Panc1 (cell line): Measurements from ENCODE around the gene AADACL3. TPM values are rescaled to one million over a fixed set of nuclear protein-coding genes. Genes with fewer than 3 reads are reported as not detected.

Experiments
- ATAC-seq: fragments of 200-7000 bp; cut with Tn5 transposase; 2 replicates; pipeline ENCODE4 v1.9.1; 2020; ENCODE audit warnings: mild to moderate bottlenecking, moderate library complexity
- BruUV-seq: library from RNA; stranded (reverse); fragments of 400-500 nt; replicated peaks from 2 replicates; lab custom pipeline; 2021; lab: Mats Ljungman, UMichigan
- CTCF ChIA-PET: fragments of 300-600 bp; sonication (Branson Sonifier 250); formaldehyde crosslinking; loops from one replicate; lab custom pipeline; 2022; ENCODE audit warnings: antibody characterized with exemption; lab: Charles Lee
- POLR2A ChIA-PET: fragments of 300-600 bp; sonication (Branson Sonifier 250); formaldehyde crosslinking; loops from one replicate; lab custom pipeline; 2022; ENCODE audit warnings: antibody characterized with exemption; lab: Charles Lee
- DNase-seq: peaks from one replicate; pipeline ENCODE4 v3.0.0-alpha.2; 2010; ENCODE audit warnings: low read depth, low spot score
- H3K27ac ChIP-seq: 2 replicates; pipeline ENCODE4 v1.5.1; 2011; ENCODE audit warnings: mild to moderate bottlenecking, low read length, inconsistent platforms
- H3K27me3 ChIP-seq: fragments of 200-500 bp; sonication (Bioruptor generic); 2 replicates; pipeline ENCODE4 v1.6.0; 2014; ENCODE audit warnings: low read length, inconsistent platforms; ENCODE audit not compliant: control insufficient read depth, insufficient read depth
- H3K36me3 ChIP-seq: fragments of 200-500 bp; sonication (Bioruptor generic); 2 replicates; pipeline ENCODE4 v1.5.1; 2014; ENCODE audit warnings: inconsistent platforms, mild to moderate bottlenecking, low read length, moderate library complexity; ENCODE audit not compliant: control insufficient read depth, insufficient read depth
- H3K4me1 ChIP-seq: 2 replicates; pipeline ENCODE4 v1.5.1; 2011; ENCODE audit warnings: inconsistent platforms, mild to moderate bottlenecking, low read length, moderate library complexity; ENCODE audit not compliant: control insufficient read depth, insufficient read depth
- H3K4me3 ChIP-seq, 2 experiments: 2 replicates each; pipeline ENCODE4 v1.5.1; 2011 to 2012; ENCODE audit warnings: low read depth in 2 of 2, low read length in 2 of 2, mild to moderate bottlenecking in 2 of 2, inconsistent platforms in 1 of 2, moderate library complexity in 1 of 2
- H3K9me3 ChIP-seq: fragments of 200-500 bp; sonication (Bioruptor generic); 2 replicates; pipeline ENCODE4 v1.5.1; 2014; ENCODE audit warnings: low read depth, mild to moderate bottlenecking, inconsistent platforms, low read length, moderate library complexity; ENCODE audit not compliant: control insufficient read depth, insufficient read depth
- CTCF ChIP-seq: fragments of 450-650 bp; IDR thresholded peaks from 2 replicates; pipeline ENCODE4 v1.5.1; 2017; ENCODE audit warnings: mild to moderate bottlenecking
- POLR2AphosphoS5 ChIP-seq: IDR thresholded peaks from 2 replicates; pipeline ENCODE4 v1.6.1; 2012; ENCODE audit warnings: mild to moderate bottlenecking, low read depth, low read length, moderate library complexity
- REST ChIP-seq, 2 experiments: IDR thresholded peaks; 2 replicates each; pipeline ENCODE4 v1.6.1; 2011 to 2012; ENCODE audit warnings: low read depth in 2 of 2, control low read depth in 1 of 2, low read length in 1 of 2, mild to moderate bottlenecking in 1 of 2, moderate library complexity in 1 of 2; ENCODE audit not compliant: insufficient read depth in 1 of 2
- SIN3A ChIP-seq: IDR thresholded peaks from 2 replicates; pipeline ENCODE4 v1.6.1; 2012; ENCODE audit warnings: low read depth, mild to moderate bottlenecking, low read length, moderate library complexity, borderline replicate concordance; ENCODE audit not compliant: insufficient read depth
- TCF7L2 ChIP-seq: IDR thresholded peaks from 2 replicates; pipeline ENCODE4 v1.6.1; 2011; ENCODE audit warnings: mild to moderate bottlenecking, low read depth, low read length, inconsistent platforms
- in situ Hi-C: cut with HindIII; loops from 2 replicates; pipeline ENCODE4 v1.10.0; 2016; ENCODE audit warnings: low sequenced_read_pairs, low pct_unique_long_range_greater_than_20kb
- intact Hi-C: fragments of 100-400 bp; cut with micrococcal nuclease; formaldehyde crosslinking; loops from one replicate; pipeline ENCODE4 v1.10.0; 2022; ENCODE audit not compliant: unreplicated experiment
- total RNA-seq: library from RNA; stranded (reverse); gene quantifications from one replicate; pipeline ENCODE4 v1.2.1, GENCODE V29; 2021; ENCODE audit not compliant: unreplicated experiment

Gene AADACL3
- total RNA-seq, 1 experiment from 2014 or later: not detected

GRCh38 chr1:12764016-12764415 is 48.1 kb downstream of the AADACL3 start:
- ChIA-PET CTCF (no interaction called here), POLR2A (no interaction called here)
- Histone ChIP-seq H3K4me3 (no peak overlapping the region), H3K36me3 (no peaks in the 10 kb centered on the region), H3K27me3 (peaks cover 4% of the 10 kb centered on the region; the same call in 1 of the 2 replicates), H3K4me1 (no peaks in the 10 kb centered on the region), H3K27ac (no peak overlapping the region), H3K9me3 (no peaks in the 10 kb centered on the region)
- TF ChIP-seq REST (IDR thresholded peaks at IDR 0.05; ENCODE audit: insufficient read depth in 1 of 2, low read depth in 2 of 2, low read length in 1 of 2) (no peak), TCF7L2 (no peak), POLR2AphosphoS5 (no peak), CTCF (no peak), SIN3A (no peak)
- ATAC-seq: no peak
- no TSS peak for BruUV-seq
- no peak for DNase-seq
- intact Hi-C loops: no loop called here
- in situ Hi-C loops: no loop called here

- ChIA-PET POLR2A (no interaction called here), CTCF (no interaction called here)
- Histone ChIP-seq H3K27ac (no peak overlapping the region), H3K4me1 (no peaks in the 10 kb centered on the region), H3K9me3 (no peaks in the 10 kb centered on the region), H3K4me3 (no peak overlapping the region), H3K36me3 (no peaks in the 10 kb centered on the region), H3K27me3 (no peaks in the 10 kb centered on the region)
- ATAC-seq: no peak
- intact Hi-C loops (no loop called here), in situ Hi-C loops (no loop called here)
- TF ChIP-seq TCF7L2: no peak
- no peak for TF ChIP-seq SIN3A
- no peak for TF ChIP-seq REST (IDR thresholded peaks at IDR 0.05; ENCODE audit: insufficient read depth in 1 of 2, low read depth in 2 of 2, low read length in 1 of 2)
- no peak for TF ChIP-seq CTCF
- no peak for TF ChIP-seq POLR2AphosphoS5
- no peak for DNase-seq
- BruUV-seq: no TSS peak
These were observed 53.1 kb downstream of the AADACL3 start for GRCh38 chr1:12769031-12769430.
